Natural killer cell (primary cell): ENCODE results near the gene COL6A2. TPM values are rescaled to one million over a fixed set of nuclear protein-coding genes. Genes with fewer than 3 reads are reported as not detected.

ENCODE experiments used
- ATAC-seq, 3 donors: fragments of 150-1000 bp in 2 of 3; fragments of 200-7000 bp in 1 of 3; cut with Tn5 transposase; 1 replicate in 1 of 3; 2 replicates in 2 of 3; pipeline ENCODE4 v1.10.0; 2021; ENCODE audit warnings: mild to moderate bottlenecking in 2 of 3, moderate library complexity in 2 of 3
- DNase-seq, 2 donors: peaks; one replicate each; pipeline versions ENCODE4 v3.0.0 to v3.0.0-alpha.2; 2013 to 2021; ENCODE audit warnings: mixed read lengths in 1 of 2
- H3K27ac ChIP-seq: one replicate; pipeline ENCODE4 v1.5.1; 2013; ENCODE audit warnings: mild to moderate bottlenecking, low read length
- H3K27me3 ChIP-seq: one replicate; pipeline ENCODE4 v1.6.1; 2013; ENCODE audit warnings: low read length; ENCODE audit not compliant: control insufficient read depth, insufficient read depth
- H3K36me3 ChIP-seq: one replicate; pipeline ENCODE4 v1.6.1; 2013; ENCODE audit warnings: low read length; ENCODE audit not compliant: control insufficient read depth, insufficient read depth
- H3K4me1 ChIP-seq: one replicate; pipeline ENCODE4 v1.6.1; 2013; ENCODE audit warnings: low read length; ENCODE audit not compliant: control insufficient read depth, insufficient read depth
- H3K4me3 ChIP-seq: one replicate; pipeline ENCODE4 v1.5.1; 2013; ENCODE audit warnings: low read length
- H3K9me3 ChIP-seq: one replicate; pipeline ENCODE4 v1.6.1; 2013; ENCODE audit warnings: low read length; ENCODE audit not compliant: control insufficient read depth, insufficient read depth
- H3K27ac Mint-ChIP-seq, 2 donors: one replicate each; pipeline ENCODE4 v1.8.0; 2022; ENCODE audit warnings: mild to moderate bottlenecking in 2 of 2, mixed read lengths in 2 of 2, moderate library complexity in 1 of 2
- H3K27me3 Mint-ChIP-seq, 2 donors: one replicate each; pipeline ENCODE4 v1.8.0; 2022; ENCODE audit warnings: low read depth in 2 of 2, mixed read lengths in 2 of 2
- H3K36me3 Mint-ChIP-seq: one replicate; pipeline ENCODE4 v1.8.0; 2022; ENCODE audit warnings: mixed read lengths
- H3K4me1 Mint-ChIP-seq, 2 donors: one replicate each; pipeline ENCODE4 v1.8.0; 2022; ENCODE audit warnings: mixed read lengths in 2 of 2
- H3K4me3 Mint-ChIP-seq: one replicate; pipeline ENCODE4 v1.8.0; 2022; ENCODE audit warnings: mild to moderate bottlenecking, moderate library complexity, mixed read lengths
- H3K9me3 Mint-ChIP-seq, 2 donors: one replicate each; pipeline ENCODE4 v1.8.0; 2022; ENCODE audit warnings: mixed read lengths in 2 of 2
- WGBS: methylation state at CpG from one replicate; pipeline ENCODE4 v1.1.7; 2013; ENCODE audit warnings: missing lambda C conversion rate; ENCODE audit not compliant: insufficient coverage; 5-methylcytosine and 5-hydroxymethylcytosine counted together
- intact Hi-C: fragments of 100-400 bp; cut with micrococcal nuclease; formaldehyde crosslinking; loops from one replicate; pipeline ENCODE4 v1.14.2; 2022
- total RNA-seq, 4 donors: library from RNA; stranded (reverse); fragments of 120-200 nt in 1 of 4; gene quantifications; one replicate each; pipeline versions ENCODE4 v1.2.3 to v1.2.4, GENCODE V29; 2013 to 2022
- TF ChIP-seq, protein P1 (sequence below): fragments of 200-600 bp; IDR thresholded peaks from one replicate; pipeline ENCODE4 v1.8.0; 2022; ENCODE audit warnings: antibody characterized with exemption

The COL6A2 gene
- total RNA-seq, 3 donors from 2014 or later (not counting 1 experiment from before 2014, with no cell fraction given) = 93.9 to 110 (median 97.2) TPM

DNA sequence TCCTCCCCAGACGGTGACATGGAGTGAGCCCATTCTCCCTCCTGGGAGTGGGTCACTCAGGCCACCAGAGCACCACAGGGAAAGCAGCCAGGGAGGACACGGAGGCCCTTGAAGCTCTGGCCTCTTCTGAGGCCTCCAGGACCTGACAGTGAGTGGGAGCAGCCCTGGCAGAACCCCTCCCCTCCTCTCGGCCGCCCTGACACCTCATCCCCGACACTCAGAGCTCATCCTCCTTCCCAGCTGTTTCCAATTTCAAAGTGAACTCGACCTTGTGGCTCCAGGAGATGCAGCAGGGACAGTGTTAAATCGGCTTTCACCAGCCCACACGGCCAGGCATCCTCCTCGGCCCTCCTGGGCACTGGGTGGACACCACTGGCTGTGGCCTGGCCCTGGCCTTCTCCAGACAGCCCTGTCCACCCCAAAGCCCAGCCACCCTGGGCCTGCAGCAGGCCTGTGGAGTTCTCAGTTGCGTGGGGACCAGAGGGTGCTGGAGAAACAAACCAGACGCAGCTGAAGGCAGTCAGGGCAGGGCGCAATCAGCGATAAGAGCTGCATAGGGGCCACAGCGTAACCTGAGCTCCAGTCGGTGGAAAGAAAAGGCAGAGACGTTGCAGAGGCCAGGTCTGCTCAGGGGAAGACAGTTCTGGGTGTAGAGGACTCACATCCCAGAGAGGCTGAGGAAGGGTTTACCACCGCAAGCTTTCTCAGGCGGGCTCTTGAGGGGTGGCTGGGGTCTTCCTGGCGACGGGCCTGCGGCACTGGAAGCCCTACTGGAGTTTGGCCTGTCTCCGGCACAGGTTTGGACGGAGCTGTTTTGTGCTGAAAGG lies 30.4 kb downstream of the COL6A2 start:
- H3K4me3 ChIP-seq = no peak overlapping the region
- TF ChIP-seq, protein P1, sequence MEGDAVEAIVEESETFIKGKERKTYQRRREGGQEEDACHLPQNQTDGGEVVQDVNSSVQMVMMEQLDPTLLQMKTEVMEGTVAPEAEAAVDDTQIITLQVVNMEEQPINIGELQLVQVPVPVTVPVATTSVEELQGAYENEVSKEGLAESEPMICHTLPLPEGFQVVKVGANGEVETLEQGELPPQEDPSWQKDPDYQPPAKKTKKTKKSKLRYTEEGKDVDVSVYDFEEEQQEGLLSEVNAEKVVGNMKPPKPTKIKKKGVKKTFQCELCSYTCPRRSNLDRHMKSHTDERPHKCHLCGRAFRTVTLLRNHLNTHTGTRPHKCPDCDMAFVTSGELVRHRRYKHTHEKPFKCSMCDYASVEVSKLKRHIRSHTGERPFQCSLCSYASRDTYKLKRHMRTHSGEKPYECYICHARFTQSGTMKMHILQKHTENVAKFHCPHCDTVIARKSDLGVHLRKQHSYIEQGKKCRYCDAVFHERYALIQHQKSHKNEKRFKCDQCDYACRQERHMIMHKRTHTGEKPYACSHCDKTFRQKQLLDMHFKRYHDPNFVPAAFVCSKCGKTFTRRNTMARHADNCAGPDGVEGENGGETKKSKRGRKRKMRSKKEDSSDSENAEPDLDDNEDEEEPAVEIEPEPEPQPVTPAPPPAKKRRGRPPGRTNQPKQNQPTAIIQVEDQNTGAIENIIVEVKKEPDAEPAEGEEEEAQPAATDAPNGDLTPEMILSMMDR = no peak
- Mint-ChIP-seq H3K27me3 (no peaks in the 10 kb centered on the region), H3K36me3 (no peaks in the 10 kb centered on the region), H3K9me3 (no peaks in the 10 kb centered on the region), H3K4me3 (no peak overlapping the region), H3K27ac (no peak overlapping the region), H3K4me1 (no peaks in the 10 kb centered on the region)
- DNase-seq (no peak), ATAC-seq (no peak)
- no peaks in the 10 kb centered on the region for H3K9me3 ChIP-seq
- no peaks in the 10 kb centered on the region for H3K27me3 ChIP-seq
- intact Hi-C loops = no loop called here
- no peak overlapping the region for H3K27ac ChIP-seq
- 85% methylated on average over 23 of the region's 23 CpGs for WGBS
- peaks cover 3% of the 10 kb centered on the region for H3K36me3 ChIP-seq
- no peaks in the 10 kb centered on the region for H3K4me1 ChIP-seq

DNA sequence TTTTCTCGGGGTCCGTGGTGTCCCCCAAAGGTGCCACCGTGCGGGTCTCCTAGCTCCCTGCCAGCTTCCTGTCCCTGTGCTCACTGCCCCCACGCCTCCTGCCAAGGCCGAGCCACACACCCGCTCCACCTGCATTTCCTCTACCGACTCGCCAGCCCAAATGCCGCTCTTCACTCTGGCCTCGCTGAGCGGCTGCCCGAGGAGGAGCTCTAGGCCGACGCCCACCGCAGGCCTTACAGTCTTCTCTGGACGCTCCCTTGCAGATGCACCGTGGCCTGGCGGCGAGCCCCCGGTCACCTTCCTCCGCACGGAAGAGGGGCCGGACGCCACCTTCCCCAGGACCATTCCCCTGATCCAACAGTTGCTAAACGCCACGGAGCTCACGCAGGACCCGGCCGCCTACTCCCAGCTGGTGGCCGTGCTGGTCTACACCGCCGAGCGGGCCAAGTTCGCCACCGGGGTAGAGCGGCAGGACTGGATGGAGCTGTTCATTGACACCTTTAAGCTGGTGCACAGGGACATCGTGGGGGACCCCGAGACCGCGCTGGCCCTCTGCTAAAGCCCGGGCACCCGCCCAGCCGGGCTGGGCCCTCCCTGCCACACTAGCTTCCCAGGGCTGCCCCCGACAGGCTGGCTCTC lies 31.1 kb downstream of the COL6A2 start:
- H3K36me3 Mint-ChIP-seq = no peaks in the 10 kb centered on the region
- DNase-seq = no peak
- H3K27me3 Mint-ChIP-seq = no peaks in the 10 kb centered on the region
- Histone ChIP-seq H3K36me3 (peaks cover 3% of the 10 kb centered on the region), H3K27me3 (no peaks in the 10 kb centered on the region), H3K4me3 (no peak overlapping the region), H3K27ac (no peak overlapping the region), H3K4me1 (no peaks in the 10 kb centered on the region), H3K9me3 (no peaks in the 10 kb centered on the region)
- no peak overlapping the region for H3K27ac Mint-ChIP-seq
- TF ChIP-seq, protein P1 = no peak
- intact Hi-C loops = no loop called here
- no peaks in the 10 kb centered on the region for H3K9me3 Mint-ChIP-seq
- no peak overlapping the region for H3K4me3 Mint-ChIP-seq
- WGBS = 93% methylated on average over 45 of the region's 45 CpGs
- ATAC-seq = no peak
- no peaks in the 10 kb centered on the region for H3K4me1 Mint-ChIP-seq

DNA sequence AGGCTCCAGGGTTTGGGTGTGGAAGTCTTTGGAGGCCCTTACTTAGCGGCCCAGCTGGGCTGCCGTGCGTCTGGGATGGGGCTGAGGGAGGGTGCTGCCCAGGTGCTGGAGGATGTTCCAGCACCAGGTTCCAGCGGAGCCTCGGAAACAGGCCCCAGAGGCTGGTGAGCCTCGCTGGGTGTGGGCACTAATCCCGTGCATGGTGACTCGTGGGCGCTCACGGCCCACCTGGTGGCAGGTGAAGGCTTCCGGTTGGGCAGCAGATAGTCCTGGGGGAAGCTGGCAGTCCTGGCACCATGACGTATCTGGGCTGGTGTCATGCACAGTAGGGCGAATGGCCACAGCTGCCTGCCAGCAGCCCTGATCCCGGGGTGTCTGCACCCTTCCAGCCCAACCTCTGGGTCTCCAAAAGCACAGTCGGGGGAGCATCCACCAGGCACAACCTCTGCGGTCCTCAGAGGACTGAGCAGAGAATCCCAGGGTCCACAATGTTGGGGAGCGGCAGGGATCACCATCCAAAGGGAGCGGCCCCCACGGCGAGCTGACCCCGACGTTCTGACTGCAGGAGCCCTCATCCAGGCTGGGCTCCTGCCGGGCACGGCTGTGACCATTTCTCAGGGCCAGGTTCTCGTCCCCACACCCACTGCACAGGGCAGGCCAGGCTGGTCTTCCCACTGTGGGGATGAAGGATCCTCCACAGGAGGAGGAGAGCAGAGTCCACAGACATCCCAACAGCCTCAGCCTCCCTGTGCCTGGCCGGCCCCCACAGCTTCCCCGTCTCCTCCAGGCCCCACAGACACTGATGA lies 32.1 kb downstream of the COL6A2 start:
- Histone ChIP-seq H3K9me3 (no peaks in the 10 kb centered on the region), H3K27me3 (no peaks in the 10 kb centered on the region), H3K4me1 (no peaks in the 10 kb centered on the region), H3K4me3 (no peak overlapping the region), H3K27ac (no peak overlapping the region), H3K36me3 (peaks cover 3% of the 10 kb centered on the region)
- Mint-ChIP-seq H3K27ac (no peak overlapping the region), H3K27me3 (no peaks in the 10 kb centered on the region), H3K4me3 (no peak overlapping the region), H3K9me3 (no peaks in the 10 kb centered on the region), H3K4me1 (no peaks in the 10 kb centered on the region), H3K36me3 (no peaks in the 10 kb centered on the region)
- 90% methylated on average over 27 of the region's 27 CpGs for WGBS
- DNase-seq (no peak), ATAC-seq (no peak)
- intact Hi-C loops = no loop called here
- TF ChIP-seq, protein P1 = no peak
